Chondrocyte (in vitro differentiated cells): ENCODE results near the gene ST6GALNAC4. TPM values are rescaled to one million over a fixed set of nuclear protein-coding genes. Genes with fewer than 3 reads are reported as not detected.

Experiments used
- DNase-seq: peaks from one replicate; pipeline ENCODE4 v3.0.0; 2021; ENCODE audit warnings: mixed read lengths, low spot score
- H3K27ac Mint-ChIP-seq: one replicate; pipeline ENCODE4 v1.8.0; 2021; ENCODE audit warnings: mild to moderate bottlenecking, moderate library complexity, mixed read lengths; ENCODE audit not compliant: unreplicated experiment
- H3K27me3 Mint-ChIP-seq: 2 replicates; pipeline ENCODE4 v1.8.0; 2021; ENCODE audit warnings: low read depth, mixed read lengths
- H3K36me3 Mint-ChIP-seq: 2 replicates; pipeline ENCODE4 v1.8.0; 2021; ENCODE audit warnings: low read depth, mixed read lengths
- H3K4me1 Mint-ChIP-seq: 2 replicates; pipeline ENCODE4 v1.8.0; 2021; ENCODE audit warnings: low read depth, mild to moderate bottlenecking, mixed read lengths
- H3K4me3 Mint-ChIP-seq: one replicate; pipeline ENCODE4 v1.8.0; 2021; ENCODE audit warnings: mild to moderate bottlenecking, moderate library complexity, mixed read lengths; ENCODE audit not compliant: unreplicated experiment
- H3K9me3 Mint-ChIP-seq: 2 replicates; pipeline ENCODE4 v1.8.0; 2021; ENCODE audit warnings: low read depth, mixed read lengths
- CTCF ChIP-seq: fragments of 200-600 bp; sonication (generic); IDR thresholded peaks from 2 replicates; pipeline ENCODE4 v1.5.0; 2021; ENCODE audit warnings: antibody characterized with exemption, mild to moderate bottlenecking, moderate library complexity
- total RNA-seq: library from RNA; stranded (reverse); gene quantifications from 3 replicates; pipeline ENCODE4 v1.2.1, GENCODE V29; 2021

The ST6GALNAC4 gene
- total RNA-seq, 1 donor from 2014 or later = 25.5 TPM

GRCh38 chr9:127958728-127959127 lies 41.9 kb upstream of the ST6GALNAC4 start:
- H3K9me3 Mint-ChIP-seq = no peaks in the 10 kb centered on the region
- H3K27me3 Mint-ChIP-seq = no peaks in the 10 kb centered on the region
- no peak overlapping the region for H3K4me3 Mint-ChIP-seq
- H3K36me3 Mint-ChIP-seq = no peaks in the 10 kb centered on the region
- peak overlapping the region; percentile 4 for H3K27ac Mint-ChIP-seq
- TF ChIP-seq CTCF = no peak
- DNase-seq = no peak
- H3K4me1 Mint-ChIP-seq = peaks cover 63% of the 10 kb centered on the region

- Mint-ChIP-seq H3K36me3 (no peaks in the 10 kb centered on the region), H3K4me1 (peaks cover 47% of the 10 kb centered on the region), H3K27ac (peak overlapping the region; percentile 71), H3K27me3 (no peaks in the 10 kb centered on the region), H3K9me3 (no peaks in the 10 kb centered on the region), H3K4me3 (no peak overlapping the region)
- no peak for DNase-seq
- peak; percentile 40 for TF ChIP-seq CTCF
Observed at GRCh38 chr9:127955294-127956015, 38.6 kb upstream of the ST6GALNAC4 start.

GRCh38 chr9:127954831-127955293 lies 38.0 kb upstream of the ST6GALNAC4 start:
- Mint-ChIP-seq H3K27ac (peak overlapping the region; percentile 49), H3K27me3 (no peaks in the 10 kb centered on the region), H3K36me3 (no peaks in the 10 kb centered on the region), H3K4me1 (peaks cover 41% of the 10 kb centered on the region), H3K9me3 (no peaks in the 10 kb centered on the region), H3K4me3 (no peak overlapping the region)
- TF ChIP-seq CTCF = no peak
- no peak for DNase-seq

- Mint-ChIP-seq H3K4me1 (peaks cover 38% of the 10 kb centered on the region), H3K4me3 (no peak overlapping the region), H3K9me3 (no peaks in the 10 kb centered on the region), H3K27ac (peak overlapping the region; percentile 12), H3K36me3 (no peaks in the 10 kb centered on the region), H3K27me3 (no peaks in the 10 kb centered on the region)
- no peak for DNase-seq
- TF ChIP-seq CTCF = no peak
Observed at GRCh38 chr9:127953768-127954505, 37.1 kb upstream of the ST6GALNAC4 start.

GRCh38 chr9:127953154-127953553 lies 36.3 kb upstream of the ST6GALNAC4 start:
- no peak for DNase-seq
- no peaks in the 10 kb centered on the region for H3K9me3 Mint-ChIP-seq
- no peak overlapping the region for H3K4me3 Mint-ChIP-seq
- peaks cover 3% of the 10 kb centered on the region for H3K36me3 Mint-ChIP-seq
- no peak for TF ChIP-seq CTCF
- H3K4me1 Mint-ChIP-seq = peaks cover 41% of the 10 kb centered on the region
- H3K27ac Mint-ChIP-seq = peak overlapping the region; percentile 12
- H3K27me3 Mint-ChIP-seq = no peaks in the 10 kb centered on the region
